ENCODE data around the gene DCAF4L1. TPM values are rescaled to one million over a fixed set of nuclear protein-coding genes. Genes with fewer than 3 reads are reported as not detected.

Gene DCAF4L1
- total RNA-seq, 3 donors from 2014 or later: 0.05 to 0.09 TPM; not detected in 1

GRCh38 chr4:41990365-41991111, 9.0 kb downstream of the DCAF4L1 start, which contains the start of gene SLC30A9:
Gene SLC30A9 (plus strand): TSS chr4:41990530. CDS start chr4:41990652, 122 bp downstream.
- Histone ChIP-seq H3K4me1 (ENCODE audit: low read depth) (peaks cover 19% of the 10 kb centered on the region), H3K9me3 (no peaks in the 10 kb centered on the region), H3K36me3 (ENCODE audit: low read depth) (no peaks in the 10 kb centered on the region), H3K4me3 (peak within 1 kb of the TSS; percentile 58)
- intact Hi-C loops (cut with DNase I, micrococcal nuclease): no loop called here
- no peak for TF ChIP-seq CTCF (IDR thresholded peaks at IDR 0.05)
- ATAC-seq: peak; percentile 100
- peak; percentile 94 to 98 (median 96) for DNase-seq

GRCh38 chr4:41991916-41992767, 10.6 kb downstream of the DCAF4L1 start:
- ATAC-seq (no peak), DNase-seq (no peak)
- no peaks in the 10 kb centered on the region for H3K36me3 ChIP-seq (ENCODE audit: low read depth)
- peaks cover 19% of the 10 kb centered on the region for H3K4me1 ChIP-seq (ENCODE audit: low read depth)
- H3K9me3 ChIP-seq: no peaks in the 10 kb centered on the region
- intact Hi-C loops (cut with DNase I, micrococcal nuclease): no loop called here
- no peak for TF ChIP-seq CTCF (IDR thresholded peaks at IDR 0.05)
- no peak overlapping the region for H3K4me3 ChIP-seq

GRCh38 chr4:41992967-41993857, 11.7 kb downstream of the DCAF4L1 start:
- peaks cover 19% of the 10 kb centered on the region for H3K4me1 ChIP-seq (ENCODE audit: low read depth)
- DNase-seq: no peak
- intact Hi-C loops (cut with DNase I, micrococcal nuclease): no loop called here
- H3K4me3 ChIP-seq: no peak overlapping the region
- no peak for ATAC-seq
- H3K36me3 ChIP-seq (ENCODE audit: low read depth): no peaks in the 10 kb centered on the region
- no peak for TF ChIP-seq CTCF (IDR thresholded peaks at IDR 0.05)
- H3K9me3 ChIP-seq: no peaks in the 10 kb centered on the region

- Histone ChIP-seq H3K36me3 (ENCODE audit: low read depth) (no peaks in the 10 kb centered on the region), H3K4me1 (ENCODE audit: low read depth) (peaks cover 16% of the 10 kb centered on the region), H3K4me3 (no peak overlapping the region), H3K9me3 (no peaks in the 10 kb centered on the region)
- no peak for DNase-seq
- no peak for ATAC-seq
- intact Hi-C loops (cut with DNase I, micrococcal nuclease): no loop called here
- no peak for TF ChIP-seq CTCF (IDR thresholded peaks at IDR 0.05)
These were observed 13.0 kb downstream of the DCAF4L1 start for GRCh38 chr4:41994461-41994985.

- H3K36me3 ChIP-seq (ENCODE audit: low read depth): no peaks in the 10 kb centered on the region
- H3K9me3 ChIP-seq: no peaks in the 10 kb centered on the region
- TF ChIP-seq CTCF (IDR thresholded peaks at IDR 0.05): no peak
- ATAC-seq (no peak), DNase-seq (no peak)
- H3K4me1 ChIP-seq (ENCODE audit: low read depth): no peaks in the 10 kb centered on the region
- intact Hi-C loops (cut with DNase I, micrococcal nuclease): no loop called here
- no peak overlapping the region for H3K4me3 ChIP-seq
These were observed 16.5 kb downstream of the DCAF4L1 start for GRCh38 chr4:41998019-41998418.
